Gastrocnemius medialis (tissue), 4 donors: ENCODE results near the gene METTL5.

Experiments used
- CTCF ChIP-seq, 5 experiments: fragments of 450-650 bp in 3 of 5; fragments of 200-600 bp in 2 of 5; sonication (generic) in 2 of 5; IDR thresholded peaks in 4 of 5; conservative IDR thresholded peaks in 1 of 5; 1 replicate in 4 of 5; 2 replicates in 1 of 5; pipeline ENCODE4 v1.5.1; 2016 to 2019; ENCODE audit warnings: antibody characterized with exemption in 5 of 5, mild to moderate bottlenecking in 3 of 5, moderate library complexity in 3 of 5
- POLR2A ChIP-seq, 2 donors: fragments of 450-650 bp; IDR thresholded peaks; one replicate each; pipeline ENCODE4 v1.6.1; 2017; ENCODE audit warnings: antibody characterized with exemption in 2 of 2, mild to moderate bottlenecking in 2 of 2, moderate library complexity in 2 of 2

GRCh38 chr2:169822036-169822435, 2.7 kb downstream of the METTL5 start:
- no peak for TF ChIP-seq POLR2A (IDR thresholded peaks at IDR 0.05)
- no peak for TF ChIP-seq CTCF (IDR thresholded peaks at IDR 0.05 in 4 of 5, conservative IDR thresholded peaks at IDR 0.05 in 1 of 5)
